HCT116 (cell line): ENCODE results near the gene GEMIN2.

Experiments
- CEBPB ChIP-seq: IDR thresholded peaks from 2 replicates; pipeline ENCODE4 v1.6.1; 2012; ENCODE audit warnings: low read depth
- EZH2 ChIP-seq: fragments of 200-600 bp; sonication (generic); IDR thresholded peaks from 2 replicates; pipeline ENCODE4 v1.6.1; 2017; ENCODE audit warnings: antibody characterized with exemption, mixed run types
- POLR2A ChIP-seq: IDR thresholded peaks from 2 replicates; pipeline ENCODE4 v1.7.0; 2011; ENCODE audit warnings: borderline replicate concordance; ENCODE audit not compliant: insufficient read depth, insufficient read length; ENCODE audit errors: extremely low read depth
- POLR2AphosphoS5 ChIP-seq: IDR thresholded peaks from 2 replicates; pipeline ENCODE4 v1.6.1; 2011; ENCODE audit warnings: mild to moderate bottlenecking, low read depth, low read length, moderate library complexity
- REST ChIP-seq: IDR thresholded peaks from 2 replicates; pipeline ENCODE4 v1.6.1; 2012; ENCODE audit warnings: low read depth
- SIN3A ChIP-seq: IDR thresholded peaks from 2 replicates; pipeline ENCODE4 v1.6.1; 2012; ENCODE audit warnings: low read depth
- YY1 ChIP-seq: IDR thresholded peaks from 2 replicates; pipeline ENCODE4 v1.6.1; 2011; ENCODE audit warnings: low read length, low read depth, moderate library complexity, mild to moderate bottlenecking; ENCODE audit not compliant: insufficient replicate concordance; ENCODE audit errors: extremely low read depth
- ZBTB33 ChIP-seq: IDR thresholded peaks from 2 replicates; pipeline ENCODE4 v1.6.1; 2011; ENCODE audit warnings: mild to moderate bottlenecking, low read length, moderate library complexity; ENCODE audit not compliant: insufficient replicate concordance; ENCODE audit errors: extremely low read depth
- ZNF274 ChIP-seq: fragments of 200-500 bp; sonication (Bioruptor generic); IDR thresholded peaks from 2 replicates; pipeline ENCODE4 v1.6.1; 2014; ENCODE audit warnings: mild to moderate bottlenecking, low read depth, low read length, inconsistent platforms
- TF ChIP-seq, protein P1 (sequence below), 3 experiments: fragments of 200-600 bp in 1 of 3; sonication (generic) in 1 of 3; IDR thresholded peaks in 2 of 3; conservative IDR thresholded peaks in 1 of 3; 2 replicates each; pipeline ENCODE4 v1.5.1; 2012 to 2017; ENCODE audit warnings: low read depth in 2 of 3, low read length in 2 of 3, antibody characterized with exemption in 1 of 3, borderline replicate concordance in 1 of 3, control low read depth in 1 of 3, mild to moderate bottlenecking in 1 of 3, mixed read lengths in 1 of 3, mixed run types in 1 of 3, moderate library complexity in 1 of 3; ENCODE audit not compliant: insufficient read depth in 1 of 3

DNA sequence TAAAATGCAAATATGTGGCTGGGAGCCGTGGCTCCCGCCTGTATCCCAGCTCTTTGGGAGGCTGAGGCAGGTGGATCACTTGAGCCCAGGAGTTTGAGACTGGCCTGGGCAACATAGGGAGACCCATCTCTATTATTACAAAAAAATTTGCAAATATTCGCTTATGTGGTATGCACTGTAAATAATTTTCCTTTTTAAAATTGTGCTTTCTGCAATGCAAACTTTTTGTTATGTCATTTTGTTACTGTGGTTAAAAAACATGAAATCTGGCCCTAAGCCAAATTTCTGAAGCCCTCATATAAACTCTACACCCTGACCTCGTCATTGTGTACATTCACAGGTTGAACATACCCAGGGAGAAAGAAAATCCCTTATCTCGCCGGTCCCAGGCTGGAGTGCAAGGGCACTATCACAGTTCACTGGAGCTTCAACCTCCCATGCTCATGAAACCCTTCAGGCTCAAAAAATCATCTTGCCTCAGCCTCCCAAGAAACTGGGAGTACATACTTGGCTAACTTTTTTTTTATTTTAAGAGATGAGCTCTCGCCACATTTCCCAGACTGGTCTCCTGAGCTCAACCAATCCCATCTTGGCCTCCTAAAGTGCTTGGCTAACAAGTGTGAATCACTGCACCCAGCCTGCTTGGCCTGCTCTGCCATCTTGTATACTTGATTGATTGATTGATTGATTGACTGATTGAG lies 31.3 kb downstream of the GEMIN2 start:
- TF ChIP-seq, protein P1, sequence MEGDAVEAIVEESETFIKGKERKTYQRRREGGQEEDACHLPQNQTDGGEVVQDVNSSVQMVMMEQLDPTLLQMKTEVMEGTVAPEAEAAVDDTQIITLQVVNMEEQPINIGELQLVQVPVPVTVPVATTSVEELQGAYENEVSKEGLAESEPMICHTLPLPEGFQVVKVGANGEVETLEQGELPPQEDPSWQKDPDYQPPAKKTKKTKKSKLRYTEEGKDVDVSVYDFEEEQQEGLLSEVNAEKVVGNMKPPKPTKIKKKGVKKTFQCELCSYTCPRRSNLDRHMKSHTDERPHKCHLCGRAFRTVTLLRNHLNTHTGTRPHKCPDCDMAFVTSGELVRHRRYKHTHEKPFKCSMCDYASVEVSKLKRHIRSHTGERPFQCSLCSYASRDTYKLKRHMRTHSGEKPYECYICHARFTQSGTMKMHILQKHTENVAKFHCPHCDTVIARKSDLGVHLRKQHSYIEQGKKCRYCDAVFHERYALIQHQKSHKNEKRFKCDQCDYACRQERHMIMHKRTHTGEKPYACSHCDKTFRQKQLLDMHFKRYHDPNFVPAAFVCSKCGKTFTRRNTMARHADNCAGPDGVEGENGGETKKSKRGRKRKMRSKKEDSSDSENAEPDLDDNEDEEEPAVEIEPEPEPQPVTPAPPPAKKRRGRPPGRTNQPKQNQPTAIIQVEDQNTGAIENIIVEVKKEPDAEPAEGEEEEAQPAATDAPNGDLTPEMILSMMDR (IDR thresholded peaks at IDR 0.05 in 2 of 3, conservative IDR thresholded peaks at IDR 0.05 in 1 of 3; ENCODE audit: borderline replicate concordance in 1 of 3, insufficient read depth in 1 of 3, low read depth in 2 of 3, low read length in 2 of 3) = no peak
- TF ChIP-seq ZNF274 (no peak), EZH2 (no peak), POLR2AphosphoS5 (no peak), YY1 (no peak), POLR2A (no peak), REST (no peak), ZBTB33 (no peak), CEBPB (no peak), SIN3A (no peak)
